T-cell (primary cell): ENCODE measurements around the gene CLHC1. TPM values are rescaled to one million over a fixed set of nuclear protein-coding genes. Genes with fewer than 3 reads are reported as not detected.

Experiments
- ATAC-seq, 4 experiments: fragments of 200-7000 bp in 3 of 4; fragments of 150-1000 bp in 1 of 4; cut with Tn5 transposase; replicated peaks in 1 of 4; 1 replicate in 3 of 4; 2 replicates in 1 of 4; pipeline ENCODE4 v1.10.0; 2021; ENCODE audit warnings: moderate library complexity in 3 of 4, mild to moderate bottlenecking in 2 of 4, moderate number of reproducible peaks in 1 of 4
- CTCF ChIA-PET, 2 donors: fragments of 300-600 bp; sonication (Branson Sonifier 250); formaldehyde crosslinking; loops; one replicate each; lab custom pipeline; 2022; ENCODE audit warnings: antibody characterized with exemption in 2 of 2; lab: Charles Lee
- POLR2A ChIA-PET, 2 donors: fragments of 300-600 bp; sonication (Branson Sonifier 250); formaldehyde crosslinking; loops; one replicate each; lab custom pipeline; 2022; ENCODE audit warnings: antibody characterized with exemption in 2 of 2; lab: Charles Lee
- DNase-seq, 35 experiments: peaks; one replicate each; pipeline versions ENCODE4 v3.0.0 to v3.0.0-alpha.2; 2013 to 2023
- H3K27ac ChIP-seq: one replicate; pipeline ENCODE4 v1.5.1; 2013; ENCODE audit warnings: low read length
- H3K27me3 ChIP-seq, 2 experiments: replicated peaks in 1 of 2; 1 replicate in 1 of 2; 2 replicates in 1 of 2; pipeline versions ENCODE4 v1.6.1 to v1.7.0; 2013; ENCODE audit warnings: low read length in 1 of 2, mixed read lengths in 1 of 2; ENCODE audit not compliant: control insufficient read depth in 2 of 2, insufficient read depth in 2 of 2; ENCODE audit errors: extremely low read depth in 1 of 2
- H3K36me3 ChIP-seq, 2 donors: 1 replicate in 1 of 2; 2 replicates in 1 of 2; pipeline versions ENCODE4 v1.6.1 to v1.7.0; 2013; ENCODE audit warnings: low read length in 1 of 2; ENCODE audit not compliant: control insufficient read depth in 2 of 2, insufficient read depth in 1 of 2; ENCODE audit errors: extremely low read depth in 1 of 2
- H3K4me1 ChIP-seq, 2 experiments: 1 replicate in 1 of 2; 2 replicates in 1 of 2; pipeline versions ENCODE4 v1.6.1 to v1.7.0; 2013; ENCODE audit warnings: low read length in 2 of 2, mixed read lengths in 1 of 2; ENCODE audit not compliant: insufficient read depth in 2 of 2, control insufficient read depth in 1 of 2; ENCODE audit errors: extremely low read depth in 1 of 2
- H3K4me3 ChIP-seq, 2 donors: 1 replicate in 1 of 2; 2 replicates in 1 of 2; pipeline versions ENCODE4 v1.5.1 to v1.7.0; 2013; ENCODE audit warnings: mild to moderate bottlenecking in 2 of 2, low read length in 1 of 2, moderate library complexity in 1 of 2; ENCODE audit not compliant: control insufficient read depth in 1 of 2; ENCODE audit errors: extremely low read depth in 1 of 2
- H3K9me3 ChIP-seq: 2 replicates; pipeline ENCODE4 v1.7.0; 2013
- H3K27ac Mint-ChIP-seq, 2 donors: one replicate each; pipeline ENCODE4 v1.8.0; 2020 to 2021; ENCODE audit warnings: mild to moderate bottlenecking in 2 of 2, mixed read lengths in 2 of 2
- H3K27me3 Mint-ChIP-seq, 2 donors: one replicate each; pipeline ENCODE4 v1.8.0; 2021 to 2022; ENCODE audit warnings: mixed read lengths in 2 of 2
- H3K36me3 Mint-ChIP-seq: one replicate; pipeline ENCODE4 v1.8.0; 2021; ENCODE audit warnings: mixed read lengths
- H3K4me1 Mint-ChIP-seq, 3 donors: one replicate each; pipeline ENCODE4 v1.8.0; 2020 to 2022; ENCODE audit warnings: mixed read lengths in 3 of 3, mild to moderate bottlenecking in 1 of 3
- H3K4me3 Mint-ChIP-seq, 3 donors: one replicate each; pipeline ENCODE4 v1.8.0; 2020 to 2022; ENCODE audit warnings: mild to moderate bottlenecking in 3 of 3, mixed read lengths in 3 of 3, moderate library complexity in 3 of 3
- H3K9me3 Mint-ChIP-seq, 3 donors: one replicate each; pipeline ENCODE4 v1.8.0; 2020 to 2022; ENCODE audit warnings: mixed read lengths in 3 of 3
- WGBS: methylation state at CpG from one replicate; pipeline ENCODE4 v1.1.5; 2013; ENCODE audit warnings: missing lambda C conversion rate; ENCODE audit not compliant: insufficient coverage; 5-methylcytosine and 5-hydroxymethylcytosine counted together
- total RNA-seq, 35 experiments: library from RNA in 6 of 35; stranded (reverse) in 6 of 35; fragments of 120-200 nt in 1 of 35; gene quantifications; one replicate each; pipeline versions ENCODE4 v1.2.1 to v1.2.4 and lab custom pipeline; 2013 to 2026

CLHC1 gene
- total RNA-seq, 5 donors from 2014 or later (not counting 1 experiment from before 2014, with no cell fraction given): 5.7 to 14.3 (median 9.2) TPM

DNA sequence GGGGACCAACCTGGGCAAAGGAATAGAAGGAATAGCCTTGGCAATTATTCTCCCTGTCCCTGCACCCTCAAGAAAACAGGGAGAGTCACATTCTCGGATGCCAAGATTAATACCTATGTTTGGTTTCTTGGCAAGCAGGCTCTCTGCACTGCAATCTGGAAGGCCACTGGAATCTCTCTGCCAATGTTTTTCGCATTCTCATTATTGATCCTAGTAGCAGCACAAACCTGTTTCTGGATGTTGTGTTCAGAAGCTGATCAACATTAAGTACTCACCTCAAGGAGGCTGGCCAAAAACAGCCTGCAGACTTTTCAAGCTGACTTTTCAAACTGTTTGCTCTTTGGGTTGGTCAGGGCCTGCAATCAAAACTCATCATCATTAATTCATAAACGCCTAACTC, 62.2 kb downstream of the CLHC1 start:
- Histone ChIP-seq H3K9me3 (no peaks in the 10 kb centered on the region), H3K27ac (no peak overlapping the region), H3K4me1 (no peaks in the 10 kb centered on the region), H3K27me3 (no peaks in the 10 kb centered on the region), H3K36me3 (no peaks in the 10 kb centered on the region), H3K4me3 (no peak overlapping the region)
- DNase-seq (no peak), ATAC-seq (no peak)
- WGBS: 80% methylated on average over 2 of the region's 3 CpGs
- ChIA-PET POLR2A (no interaction called here), CTCF (interaction anchor here (0.6 to 3.2 kb wide), 7 partner anchors 10 to 271 kb away, joined by 3 to 32 read pairs (median 3); no protein-coding TSS in a partner anchor)
- H3K4me1 Mint-ChIP-seq: peaks cover 0 to 4% (median 0%) of the 10 kb centered on the region in 3 donors
- H3K36me3 Mint-ChIP-seq: no peaks in the 10 kb centered on the region
- H3K27ac Mint-ChIP-seq: no peak overlapping the region
- no peaks in the 10 kb centered on the region for H3K9me3 Mint-ChIP-seq
- H3K27me3 Mint-ChIP-seq: no peaks in the 10 kb centered on the region
- no peak overlapping the region for H3K4me3 Mint-ChIP-seq

GRCh38 chr2:55169359-55169758, 62.7 kb downstream of the CLHC1 start:
- ChIA-PET CTCF (interaction anchor here (0.6 to 3.2 kb wide), 11 partner anchors 10 to 504 kb away, joined by 3 to 32 read pairs (median 5); no protein-coding TSS in a partner anchor), POLR2A (interaction anchor here in 1 of 2 donors (1.2 kb wide), 1 partner anchor 16 kb away, joined by 3 read pairs; no protein-coding TSS in a partner anchor)
- no peaks in the 10 kb centered on the region for H3K9me3 ChIP-seq
- H3K4me3 Mint-ChIP-seq: no peak overlapping the region
- H3K4me3 ChIP-seq: no peak overlapping the region
- H3K27ac ChIP-seq: no peak overlapping the region
- H3K27ac Mint-ChIP-seq: no peak overlapping the region
- H3K36me3 ChIP-seq: no peaks in the 10 kb centered on the region
- DNase-seq: no peak
- H3K4me1 Mint-ChIP-seq: peaks cover 0 to 4% (median 0%) of the 10 kb centered on the region in 3 donors
- no peaks in the 10 kb centered on the region for H3K4me1 ChIP-seq
- no peaks in the 10 kb centered on the region for H3K27me3 Mint-ChIP-seq
- no peaks in the 10 kb centered on the region for H3K36me3 Mint-ChIP-seq
- H3K9me3 Mint-ChIP-seq: no peaks in the 10 kb centered on the region
- WGBS: 100% methylated on average over 1 of the region's 1 CpG
- H3K27me3 ChIP-seq: no peaks in the 10 kb centered on the region
- ATAC-seq: no peak

DNA sequence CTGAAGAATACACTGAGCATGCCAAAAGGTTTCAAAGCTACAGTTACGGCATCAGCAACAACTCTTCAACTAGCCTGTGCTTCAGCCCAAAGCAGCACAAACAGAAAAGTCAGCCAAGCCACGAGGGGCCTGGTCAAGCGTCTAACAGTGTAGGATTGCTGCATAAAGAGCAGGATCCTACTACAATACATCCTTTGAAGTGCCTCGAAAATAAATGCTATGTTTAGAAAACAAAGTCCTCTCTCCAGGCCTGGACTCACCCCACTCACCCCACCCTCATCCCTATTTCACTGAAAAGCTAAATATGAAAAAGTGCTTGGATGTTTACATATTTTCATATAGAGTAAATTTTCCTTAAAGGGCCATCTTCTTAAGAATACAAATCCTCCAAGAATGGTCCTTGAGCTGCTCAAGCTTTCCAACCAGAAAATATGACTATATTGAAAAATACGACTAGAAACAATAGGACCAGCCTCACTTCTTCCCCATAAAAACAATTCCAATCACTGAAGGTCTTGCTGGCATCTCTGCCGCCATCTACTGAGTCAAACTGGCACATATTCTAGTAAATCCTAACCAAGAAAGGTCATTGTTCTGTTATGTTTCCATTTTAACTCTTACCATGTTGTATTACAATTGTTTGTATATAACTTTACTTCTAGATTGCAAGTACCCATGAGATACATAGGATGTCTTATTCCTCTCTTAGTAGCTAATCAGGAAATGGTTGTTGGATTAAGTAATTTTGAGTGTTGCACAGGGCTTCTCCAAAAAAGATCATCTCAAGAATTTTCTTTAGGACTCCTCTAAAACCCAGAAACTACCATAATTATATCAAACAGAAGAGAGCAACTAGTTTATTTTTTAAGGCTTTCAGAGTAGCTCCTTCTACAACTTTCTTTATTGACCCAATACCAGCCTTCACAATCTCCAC, 63.6 kb downstream of the CLHC1 start:
- ATAC-seq (peak; percentile 59 to 73 (median 66)), DNase-seq (peak in 29 of 35 experiments; percentile 4 to 70 (median 20))
- no peaks in the 10 kb centered on the region for H3K36me3 ChIP-seq
- H3K27ac ChIP-seq: no peak overlapping the region
- H3K36me3 Mint-ChIP-seq: no peaks in the 10 kb centered on the region
- H3K4me3 Mint-ChIP-seq: no peak overlapping the region
- no peak overlapping the region for H3K4me3 ChIP-seq
- POLR2A ChIA-PET: interaction anchor here (0.5 to 1.2 kb wide), 4 partner anchors 17 to 525 kb away, joined by 3 to 6 read pairs (median 4); no protein-coding TSS in a partner anchor
- H3K9me3 ChIP-seq: no peaks in the 10 kb centered on the region
- WGBS: 46% methylated on average over 2 of the region's 6 CpGs
- CTCF ChIA-PET: interaction anchor here (0.6 to 3.0 kb wide), 23 partner anchors 10 to 1326 kb away, joined by 3 to 32 read pairs (median 4); partner anchors contain the start of gene RTN4 (in 1 of the 2)
- H3K27me3 ChIP-seq: no peaks in the 10 kb centered on the region
- peaks cover 0 to 4% (median 0%) of the 10 kb centered on the region in 3 donors for H3K4me1 Mint-ChIP-seq
- no peaks in the 10 kb centered on the region for H3K27me3 Mint-ChIP-seq
- no peak overlapping the region for H3K27ac Mint-ChIP-seq
- no peaks in the 10 kb centered on the region for H3K9me3 Mint-ChIP-seq
- H3K4me1 ChIP-seq: no peaks in the 10 kb centered on the region

GRCh38 chr2:55165626-55166025, 66.5 kb downstream of the CLHC1 start:
- POLR2A ChIA-PET: no interaction called here
- DNase-seq (no peak), ATAC-seq (no peak)
- no peak overlapping the region for H3K27ac ChIP-seq
- H3K4me3 ChIP-seq: no peak overlapping the region
- Mint-ChIP-seq H3K27ac (no peak overlapping the region), H3K27me3 (peaks cover 0 to 2% of the 10 kb centered on the region in 2 donors), H3K4me1 (peaks cover 0 to 4% (median 0%) of the 10 kb centered on the region in 3 donors), H3K4me3 (no peak overlapping the region), H3K9me3 (no peaks in the 10 kb centered on the region), H3K36me3 (no peaks in the 10 kb centered on the region)
- no peaks in the 10 kb centered on the region for H3K36me3 ChIP-seq
- H3K27me3 ChIP-seq: no peaks in the 10 kb centered on the region
- no peaks in the 10 kb centered on the region for H3K4me1 ChIP-seq
- no peaks in the 10 kb centered on the region for H3K9me3 ChIP-seq
- no CpG with 5 or more reads among the region's 1 CpG for WGBS
- CTCF ChIA-PET: interaction anchor here in 1 of 2 donors (0.6 to 0.9 kb wide), 2 partner anchors 88 to 149 kb away, joined by 3 read pairs; no protein-coding TSS in a partner anchor

- POLR2A ChIA-PET: interaction anchor here (0.6 to 0.7 kb wide), 2 partner anchors 110 to 330 kb away, joined by 3 to 5 read pairs; no protein-coding TSS in a partner anchor
- no peaks in the 10 kb centered on the region for H3K4me1 ChIP-seq
- no peaks in the 10 kb centered on the region for H3K36me3 ChIP-seq
- no peak for DNase-seq
- Mint-ChIP-seq H3K27ac (no peak overlapping the region), H3K36me3 (no peaks in the 10 kb centered on the region), H3K4me3 (no peak overlapping the region), H3K27me3 (peaks cover 0 to 2% of the 10 kb centered on the region in 2 donors), H3K4me1 (peaks cover 0 to 4% (median 0%) of the 10 kb centered on the region in 3 donors), H3K9me3 (no peaks in the 10 kb centered on the region)
- 96% methylated on average over 7 of the region's 12 CpGs for WGBS
- ATAC-seq: no peak
- H3K4me3 ChIP-seq: no peak overlapping the region
- H3K27ac ChIP-seq: no peak overlapping the region
- CTCF ChIA-PET: interaction anchor here in 1 of 2 donors (0.6 to 0.9 kb wide), 2 partner anchors 87 to 149 kb away, joined by 3 read pairs; no protein-coding TSS in a partner anchor
- no peaks in the 10 kb centered on the region for H3K27me3 ChIP-seq
- H3K9me3 ChIP-seq: no peaks in the 10 kb centered on the region
Measured at GRCh38 chr2:55164534-55165480, 67.3 kb downstream of the CLHC1 start.
